Astrocyte (in vitro differentiated cells and primary cell): ENCODE results near the gene APRT. TPM values are rescaled to one million over a fixed set of nuclear protein-coding genes. Genes with fewer than 3 reads are reported as not detected.
"Not testable (repeated sequence)": the region's sequence is repeated elsewhere in the genome, so short reads cannot be mapped to it uniquely, and the experiment has no call there.

Experiments used
- DNase-seq: peaks from one replicate; pipeline ENCODE4 v3.0.0-alpha.2; 2010; ENCODE audit warnings: low read depth
- FAIRE-seq: peaks from 2 replicates; lab custom pipeline; 2011; peaks lifted over from hg19 to GRCh38; lab: Jason Lieb, UNC
- H2AFZ ChIP-seq: 2 replicates; pipeline ENCODE4 v1.6.0; 2012; ENCODE audit warnings: low read depth, low read length, inconsistent platforms
- H3K27ac ChIP-seq: 2 replicates; pipeline ENCODE4 v1.5.1; 2011; ENCODE audit warnings: low read depth, low read length, inconsistent platforms
- H3K27me3 ChIP-seq: 2 replicates; pipeline ENCODE4 v1.6.0; 2011; ENCODE audit warnings: low read length, inconsistent platforms; ENCODE audit not compliant: insufficient read depth
- H3K36me3 ChIP-seq: 2 replicates; pipeline ENCODE4 v1.5.1; 2011; ENCODE audit warnings: low read length, inconsistent platforms; ENCODE audit not compliant: insufficient read depth
- H3K4me1 ChIP-seq: 2 replicates; pipeline ENCODE4 v1.5.1; 2011; ENCODE audit warnings: low read length, inconsistent platforms; ENCODE audit not compliant: insufficient read depth
- H3K4me2 ChIP-seq: 2 replicates; pipeline ENCODE4 v1.6.0; 2012; ENCODE audit warnings: low read length, inconsistent platforms
- H3K4me3 ChIP-seq: 2 replicates; pipeline ENCODE4 v1.5.1; 2011; ENCODE audit warnings: low read depth, mild to moderate bottlenecking, low read length, inconsistent platforms; ENCODE audit not compliant: insufficient read depth
- H3K79me2 ChIP-seq: 2 replicates; pipeline ENCODE4 v1.6.0; 2012; ENCODE audit warnings: mild to moderate bottlenecking, low read length, inconsistent platforms; ENCODE audit not compliant: insufficient read depth
- H3K9ac ChIP-seq: 2 replicates; pipeline ENCODE4 v1.6.0; 2012; ENCODE audit warnings: mild to moderate bottlenecking, low read length, inconsistent platforms
- H3K9me3 ChIP-seq: 2 replicates; pipeline ENCODE4 v1.5.1; 2012; ENCODE audit warnings: low read depth, mild to moderate bottlenecking, low read length, inconsistent platforms; ENCODE audit not compliant: insufficient read depth
- H4K20me1 ChIP-seq: 2 replicates; pipeline ENCODE4 v1.6.0; 2012; ENCODE audit warnings: low read length, inconsistent platforms; ENCODE audit not compliant: insufficient read depth
- H3K27ac Mint-ChIP-seq: one replicate; pipeline ENCODE4 v1.8.0; 2021; ENCODE audit warnings: mild to moderate bottlenecking, mixed read lengths; ENCODE audit not compliant: unreplicated experiment
- H3K27me3 Mint-ChIP-seq: one replicate; pipeline ENCODE4 v1.8.0; 2021; ENCODE audit warnings: low read depth, mixed read lengths; ENCODE audit not compliant: unreplicated experiment
- H3K36me3 Mint-ChIP-seq: one replicate; pipeline ENCODE4 v1.8.0; 2021; ENCODE audit warnings: low read depth, mixed read lengths; ENCODE audit not compliant: unreplicated experiment
- H3K4me1 Mint-ChIP-seq: one replicate; pipeline ENCODE4 v1.8.0; 2021; ENCODE audit warnings: low read depth, mixed read lengths; ENCODE audit not compliant: unreplicated experiment
- H3K4me3 Mint-ChIP-seq: one replicate; pipeline ENCODE4 v1.8.0; 2021; ENCODE audit warnings: mild to moderate bottlenecking, moderate library complexity, mixed read lengths; ENCODE audit not compliant: unreplicated experiment
- H3K9me3 Mint-ChIP-seq: one replicate; pipeline ENCODE4 v1.8.0; 2021; ENCODE audit warnings: mild to moderate bottlenecking, mixed read lengths; ENCODE audit not compliant: unreplicated experiment
- CTCF ChIP-seq: IDR thresholded peaks from 2 replicates; pipeline ENCODE4 v1.5.1; 2011; ENCODE audit warnings: low read depth, mild to moderate bottlenecking, inconsistent platforms, low read length, moderate library complexity; ENCODE audit not compliant: insufficient read depth
- EZH2 ChIP-seq: IDR thresholded peaks from 2 replicates; pipeline ENCODE4 v1.6.1; 2012; ENCODE audit warnings: mild to moderate bottlenecking, low read length, inconsistent platforms; ENCODE audit not compliant: insufficient read depth
- total RNA-seq: library from RNA; stranded (reverse); gene quantifications from 2 replicates; pipeline ENCODE4 v1.2.1, GENCODE V29; 2021

APRT gene
- total RNA-seq, 1 donor from 2014 or later = 132 TPM

GRCh38 chr16:88772871-88773811 is 38.6 kb downstream of the APRT start:
- Histone ChIP-seq H3K9me3 (no peaks in the 10 kb centered on the region), H3K4me1 (peaks cover 65% of the 10 kb centered on the region), H3K36me3 (no peaks in the 10 kb centered on the region), H3K27ac (peak overlapping the region; percentile 64), H3K4me3 (no peak overlapping the region), H4K20me1 (peaks cover 96% of the 10 kb centered on the region), H3K27me3 (no peaks in the 10 kb centered on the region), H2AFZ (no peak overlapping the region), H3K79me2 (peaks cover 92% of the 10 kb centered on the region), H3K9ac (peak overlapping the region; percentile 63), H3K4me2 (peak overlapping the region; percentile 71)
- H3K4me3 Mint-ChIP-seq = no peak overlapping the region
- H3K36me3 Mint-ChIP-seq = peaks cover 2% of the 10 kb centered on the region
- H3K27me3 Mint-ChIP-seq = no peaks in the 10 kb centered on the region
- peaks cover 40% of the 10 kb centered on the region for H3K4me1 Mint-ChIP-seq
- H3K27ac Mint-ChIP-seq = peak overlapping the region; percentile 83
- no peaks in the 10 kb centered on the region for H3K9me3 Mint-ChIP-seq
- peak; percentile 91 for DNase-seq
- no peak for FAIRE-seq
- TF ChIP-seq EZH2 = no peak
- no peak for TF ChIP-seq CTCF

- not testable (repeated sequence) for H3K27ac ChIP-seq, H3K36me3 Mint-ChIP-seq, H3K4me3 ChIP-seq, FAIRE-seq, H3K27me3 Mint-ChIP-seq, H3K9ac ChIP-seq, H3K27ac Mint-ChIP-seq, H3K9me3 Mint-ChIP-seq, H2AFZ ChIP-seq, DNase-seq, H3K9me3 ChIP-seq, H3K4me2 ChIP-seq, H3K36me3 ChIP-seq, H3K4me3 Mint-ChIP-seq, H3K27me3 ChIP-seq
- H3K4me1 ChIP-seq = peaks cover 78% of the 10 kb centered on the region
- peaks cover 92% of the 10 kb centered on the region for H3K79me2 ChIP-seq
- peaks cover 46% of the 10 kb centered on the region for H3K4me1 Mint-ChIP-seq
- peaks cover 96% of the 10 kb centered on the region for H4K20me1 ChIP-seq
Observed at GRCh38 chr16:88771781-88772180, 39.9 kb downstream of the APRT start.

GRCh38 chr16:88771294-88771772 is 40.4 kb downstream of the APRT start:
- no peak overlapping the region for H3K4me3 Mint-ChIP-seq

More at GRCh38 chr16:88771294-88771772, 40.4 kb downstream of the APRT start:
- peak overlapping the region; percentile 68 for H3K9ac ChIP-seq
- peak overlapping the region; percentile 66 for H3K27ac Mint-ChIP-seq
- peaks cover 92% of the 10 kb centered on the region for H3K79me2 ChIP-seq
- peaks cover 4% of the 10 kb centered on the region for H3K36me3 Mint-ChIP-seq
- H3K9me3 Mint-ChIP-seq = no peaks in the 10 kb centered on the region
- H3K36me3 ChIP-seq = no peaks in the 10 kb centered on the region
- peaks cover 47% of the 10 kb centered on the region for H3K4me1 Mint-ChIP-seq
- TF ChIP-seq EZH2 (no peak), CTCF (no peak)
- peak overlapping the region; percentile 2 for H3K4me3 ChIP-seq
- DNase-seq (no peak), FAIRE-seq (no peak)
- H3K4me2 ChIP-seq = peak overlapping the region; percentile 79
- H2AFZ ChIP-seq = no peak overlapping the region
- H3K27me3 ChIP-seq = no peaks in the 10 kb centered on the region
- H3K4me1 ChIP-seq = peaks cover 78% of the 10 kb centered on the region
- H3K9me3 ChIP-seq = no peaks in the 10 kb centered on the region
- peak overlapping the region; percentile 78 for H3K27ac ChIP-seq
- peaks cover 96% of the 10 kb centered on the region for H4K20me1 ChIP-seq
- H3K27me3 Mint-ChIP-seq = no peaks in the 10 kb centered on the region
